Vagina (tissue), 2 donors: ENCODE data around the gene THPO.

ENCODE experiments used
- POLR2A ChIP-seq, 2 donors: fragments of 450-650 bp; IDR thresholded peaks; one replicate each; pipeline ENCODE4 v1.6.1; 2017; ENCODE audit warnings: antibody characterized with exemption in 2 of 2, mild to moderate bottlenecking in 2 of 2, moderate library complexity in 2 of 2
- TF ChIP-seq, protein P1 (sequence below), 3 experiments: fragments of 450-650 bp in 2 of 3; fragments of 200-600 bp in 1 of 3; sonication (generic) in 1 of 3; IDR thresholded peaks; one replicate each; pipeline ENCODE4 v1.5.1; 2017 to 2019; ENCODE audit warnings: antibody characterized with exemption in 3 of 3, mild to moderate bottlenecking in 2 of 3, moderate library complexity in 2 of 3

GRCh38 chr3:184332370-184333090, 45.5 kb downstream of the THPO start:
- TF ChIP-seq, protein P1, sequence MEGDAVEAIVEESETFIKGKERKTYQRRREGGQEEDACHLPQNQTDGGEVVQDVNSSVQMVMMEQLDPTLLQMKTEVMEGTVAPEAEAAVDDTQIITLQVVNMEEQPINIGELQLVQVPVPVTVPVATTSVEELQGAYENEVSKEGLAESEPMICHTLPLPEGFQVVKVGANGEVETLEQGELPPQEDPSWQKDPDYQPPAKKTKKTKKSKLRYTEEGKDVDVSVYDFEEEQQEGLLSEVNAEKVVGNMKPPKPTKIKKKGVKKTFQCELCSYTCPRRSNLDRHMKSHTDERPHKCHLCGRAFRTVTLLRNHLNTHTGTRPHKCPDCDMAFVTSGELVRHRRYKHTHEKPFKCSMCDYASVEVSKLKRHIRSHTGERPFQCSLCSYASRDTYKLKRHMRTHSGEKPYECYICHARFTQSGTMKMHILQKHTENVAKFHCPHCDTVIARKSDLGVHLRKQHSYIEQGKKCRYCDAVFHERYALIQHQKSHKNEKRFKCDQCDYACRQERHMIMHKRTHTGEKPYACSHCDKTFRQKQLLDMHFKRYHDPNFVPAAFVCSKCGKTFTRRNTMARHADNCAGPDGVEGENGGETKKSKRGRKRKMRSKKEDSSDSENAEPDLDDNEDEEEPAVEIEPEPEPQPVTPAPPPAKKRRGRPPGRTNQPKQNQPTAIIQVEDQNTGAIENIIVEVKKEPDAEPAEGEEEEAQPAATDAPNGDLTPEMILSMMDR (IDR thresholded peaks at IDR 0.05), result no peak
- no peak for TF ChIP-seq POLR2A (IDR thresholded peaks at IDR 0.05)
